H1 (cell line): Measurements from ENCODE around the gene PAGE4. TPM values are rescaled to one million over a fixed set of nuclear protein-coding genes. Genes with fewer than 3 reads are reported as not detected.

Source experiments
- CTCF ChIA-PET: fragments of 300-600 bp; sonication (Branson Sonifier 250); formaldehyde crosslinking; loops from one replicate; lab custom pipeline; 2021; ENCODE audit not compliant: partially characterized antibody; lab: Charles Lee
- POLR2A ChIA-PET: fragments of 300-600 bp; sonication (Branson Sonifier 250); formaldehyde crosslinking; loops from one replicate; lab custom pipeline; 2021; ENCODE audit warnings: inconsistent platforms; ENCODE audit not compliant: partially characterized antibody; lab: Charles Lee
- DNase-seq, 2 experiments: peaks; one replicate each; pipeline versions ENCODE4 v3.0.0 to v3.0.0-alpha.2; 2010 to 2022; ENCODE audit warnings: low spot score in 2 of 2, low read depth in 1 of 2, mixed read lengths in 1 of 2
- FAIRE-seq: peaks from 2 replicates; lab custom pipeline; 2011; peaks lifted over from hg19 to GRCh38; lab: Jason Lieb, UNC
- H2AFZ ChIP-seq: 2 replicates; pipeline ENCODE4 v1.8.1; 2012; ENCODE audit warnings: low read length, inconsistent platforms
- H2AK5ac ChIP-seq: 2 replicates; pipeline ENCODE4 v1.6.1; 2013; ENCODE audit warnings: low read depth, low read length
- H2BK120ac ChIP-seq: replicated peaks from 2 replicates; pipeline ENCODE3; 2013; ENCODE audit warnings: low read depth, low read length, inconsistent platforms
- H2BK12ac ChIP-seq: 2 replicates; pipeline ENCODE4 v1.6.1; 2013; ENCODE audit warnings: low read depth, low read length
- H2BK15ac ChIP-seq: 2 replicates; pipeline ENCODE4 v1.6.1; 2013; ENCODE audit warnings: low read length
- H2BK20ac ChIP-seq: 2 replicates; pipeline ENCODE4 v1.6.1; 2013; ENCODE audit warnings: low read length
- H2BK5ac ChIP-seq: 2 replicates; pipeline ENCODE4 v1.6.1; 2013; ENCODE audit warnings: low read depth, low read length
- H3K14ac ChIP-seq: 2 replicates; pipeline ENCODE4 v1.6.1; 2013; ENCODE audit warnings: inconsistent platforms; ENCODE audit not compliant: insufficient read length
- H3K18ac ChIP-seq: 2 replicates; pipeline ENCODE4 v1.6.1; 2013; ENCODE audit warnings: low read length; ENCODE audit errors: extremely low read depth
- H3K23ac ChIP-seq: 2 replicates; pipeline ENCODE4 v1.6.1; 2013; ENCODE audit warnings: inconsistent platforms; ENCODE audit not compliant: insufficient read length
- H3K23me2 ChIP-seq: 2 replicates; pipeline ENCODE4 v1.6.1; 2013; ENCODE audit warnings: low read depth, low read length
- H3K27ac ChIP-seq: 2 replicates; pipeline ENCODE4 v1.6.1; 2011; ENCODE audit warnings: low read depth, low read length, inconsistent platforms
- H3K27me3 ChIP-seq, 4 experiments: replicated peaks in 1 of 4; 1 replicate in 1 of 4; 2 replicates in 3 of 4; pipeline versions ENCODE4 v1.6.1 to v1.8.1; 2011 to 2013; ENCODE audit warnings: low read length in 3 of 4, mild to moderate bottlenecking in 3 of 4, inconsistent platforms in 2 of 4, mixed read lengths in 2 of 4, moderate library complexity in 1 of 4; ENCODE audit not compliant: control insufficient read depth in 3 of 4, insufficient read depth in 3 of 4; ENCODE audit errors: extremely low read depth in 1 of 4
- H3K36me3 ChIP-seq, 4 experiments: 2 replicates each; pipeline versions ENCODE4 v1.6.1 to v1.8.1; 2011 to 2013; ENCODE audit warnings: mild to moderate bottlenecking in 4 of 4, low read length in 3 of 4, moderate library complexity in 2 of 4, control low read depth in 1 of 4, inconsistent platforms in 1 of 4; ENCODE audit not compliant: insufficient read depth in 4 of 4, control insufficient read depth in 2 of 4
- H3K4ac ChIP-seq: replicated peaks from 2 replicates; pipeline ENCODE3; 2013; ENCODE audit warnings: low read length, low read depth, mixed read lengths, inconsistent platforms; ENCODE audit not compliant: insufficient read length
- H3K4me1 ChIP-seq, 4 experiments: replicated peaks in 1 of 4; 1 replicate in 1 of 4; 2 replicates in 3 of 4; pipeline versions ENCODE4 v1.6.1 to v1.8.1; 2011 to 2013; ENCODE audit warnings: low read length in 3 of 4, inconsistent platforms in 2 of 4, mixed read lengths in 1 of 4; ENCODE audit not compliant: insufficient read depth in 4 of 4, control insufficient read depth in 3 of 4
- H3K4me2 ChIP-seq, 2 experiments: 2 replicates each; pipeline versions ENCODE4 v1.6.1 to v1.8.1; 2011 to 2013; ENCODE audit warnings: low read depth in 2 of 2, low read length in 2 of 2, control low read depth in 1 of 2, inconsistent platforms in 1 of 2, mild to moderate bottlenecking in 1 of 2; ENCODE audit not compliant: insufficient read depth in 1 of 2
- H3K4me3 ChIP-seq, 4 experiments: fragments of 200-600, 300-600 bp in 1 of 4; sonication (generic), shearing (Covaris generic), sonication (Bioruptor Twin) in 1 of 4; 2 replicates each; pipeline versions ENCODE4 v1.5.1 to v1.8.1; 2011 to 2016; ENCODE audit warnings: low read length in 4 of 4, low read depth in 3 of 4, control low read depth in 2 of 4, inconsistent platforms in 2 of 4, mild to moderate bottlenecking in 2 of 4, mixed read lengths in 1 of 4, moderate library complexity in 1 of 4; ENCODE audit not compliant: insufficient read depth in 2 of 4; ENCODE audit errors: extremely low read depth in 1 of 4
- H3K56ac ChIP-seq: replicated peaks from 2 replicates; pipeline ENCODE3; 2013; ENCODE audit warnings: low read depth, mild to moderate bottlenecking, mixed read lengths, low read length, inconsistent platforms; ENCODE audit not compliant: insufficient read length
- H3K79me1 ChIP-seq: 2 replicates; pipeline ENCODE4 v1.6.1; 2013; ENCODE audit warnings: low read depth, low read length, control low read depth
- H3K79me2 ChIP-seq, 2 experiments: 2 replicates each; pipeline versions ENCODE4 v1.6.1 to v1.8.1; 2012 to 2013; ENCODE audit warnings: low read length in 2 of 2, mild to moderate bottlenecking in 2 of 2, inconsistent platforms in 1 of 2; ENCODE audit not compliant: insufficient read depth in 2 of 2, control insufficient read depth in 1 of 2
- H3K9ac ChIP-seq, 4 experiments: replicated peaks in 1 of 4; 1 replicate in 1 of 4; 2 replicates in 3 of 4; pipeline versions ENCODE4 v1.6.1 to v1.8.1; 2011 to 2013; ENCODE audit warnings: low read depth in 3 of 4, low read length in 3 of 4, control low read depth in 2 of 4, mild to moderate bottlenecking in 2 of 4, moderate library complexity in 2 of 4, inconsistent platforms in 1 of 4; ENCODE audit errors: extremely low read depth in 1 of 4
- H3K9me3 ChIP-seq, 2 experiments: 2 replicates each; pipeline versions ENCODE4 v1.6.1 to v1.8.1; 2012 to 2013; ENCODE audit warnings: mild to moderate bottlenecking in 2 of 2, moderate library complexity in 2 of 2, control low read depth in 1 of 2, inconsistent platforms in 1 of 2, low read depth in 1 of 2, low read length in 1 of 2, mixed read lengths in 1 of 2; ENCODE audit not compliant: insufficient read depth in 2 of 2
- H4K20me1 ChIP-seq, 2 experiments: replicated peaks in 1 of 2; 2 replicates each; pipeline versions ENCODE3 to v1.8.1; 2011 to 2013; ENCODE audit warnings: inconsistent platforms in 2 of 2, low read length in 2 of 2, mild to moderate bottlenecking in 1 of 2; ENCODE audit not compliant: insufficient read depth in 2 of 2, control insufficient read depth in 1 of 2
- H4K5ac ChIP-seq: 2 replicates; pipeline ENCODE4 v1.6.1; 2013; ENCODE audit warnings: low read length, low read depth, mixed read lengths, inconsistent platforms; ENCODE audit not compliant: insufficient read length
- H4K8ac ChIP-seq: 2 replicates; pipeline ENCODE4 v1.8.0; 2013; ENCODE audit warnings: mild to moderate bottlenecking, moderate library complexity, low read length, inconsistent platforms; ENCODE audit not compliant: insufficient read depth; ENCODE audit errors: extremely low read depth
- H4K91ac ChIP-seq: replicated peaks from 2 replicates; pipeline ENCODE3; 2013; ENCODE audit warnings: low read length, mixed read lengths, inconsistent platforms; ENCODE audit not compliant: insufficient read length
- RAD21 ChIP-seq, 2 experiments: IDR thresholded peaks in 1 of 2; conservative IDR thresholded peaks in 1 of 2; 2 replicates each; pipeline ENCODE4 v1.6.1; 2011; ENCODE audit warnings: low read depth in 2 of 2, low read length in 2 of 2, improper control_type of control experiment in 1 of 2, inconsistent platforms in 1 of 2, mild to moderate bottlenecking in 1 of 2, moderate library complexity in 1 of 2
- SP2 ChIP-seq: IDR thresholded peaks from 2 replicates; pipeline ENCODE4 v1.6.1; 2012; ENCODE audit warnings: mild to moderate bottlenecking, low read length, inconsistent platforms
- TCF12 ChIP-seq: IDR thresholded peaks from 2 replicates; pipeline ENCODE4 v1.6.1; 2011; ENCODE audit warnings: low read depth, mild to moderate bottlenecking, low read length
- WGBS, 2 experiments: shearing (Covaris generic) in 1 of 2; methylation state at CpG; one replicate each; pipeline versions ENCODE4 v1.1.6 to v1.1.7; 2013 to 2015; ENCODE audit warnings: low lambda C conversion rate in 2 of 2, mixed read lengths in 2 of 2, inconsistent platforms in 1 of 2, low coverage in 1 of 2, missing lambda C conversion rate in 1 of 2; ENCODE audit not compliant: insufficient replicate concordance in 2 of 2, insufficient coverage in 1 of 2, insufficient read length in 1 of 2; ENCODE audit errors: extremely low coverage in 1 of 2, missing lambda C conversion rate in 1 of 2; 5-methylcytosine and 5-hydroxymethylcytosine counted together
- polyA plus RNA-seq, 7 experiments: library from polyadenylated mRNA; depleted of rRNA in 3 of 7; stranded (reverse) in 5 of 7; unstranded in 2 of 7; fragments of >200 nt in 5 of 7; fragments of 200-250 nt in 2 of 7; gene quantifications; 1 replicate in 5 of 7; 2 replicates in 1 of 7; 4 replicates in 1 of 7; pipeline versions ENCODE4 v1.2.1 to v1.2.3, GENCODE V29; 2011 to 2013; ENCODE audit warnings: missing spikeins in 2 of 7, mixed read lengths in 2 of 7
- total RNA-seq: library from RNA; stranded (reverse); fragmentation: NEBNext Ultra II Directional; extraction: Animal tissue kit (Norgen Biotek cat#: 25700); gene quantifications from 2 replicates; pipeline ENCODE4 v1.2.1, GENCODE V29; 2021
- TF ChIP-seq, protein P1 (sequence below), 3 experiments: IDR thresholded peaks; 1 replicate in 2 of 3; 2 replicates in 1 of 3; pipeline versions ENCODE4 v1.5.1 to v1.6.1; 2011; ENCODE audit warnings: low read length in 3 of 3, mild to moderate bottlenecking in 3 of 3, inconsistent platforms in 2 of 3, low read depth in 1 of 3, moderate library complexity in 1 of 3; ENCODE audit not compliant: insufficient read depth in 1 of 3; ENCODE audit errors: control extremely low read depth in 1 of 3
- TF ChIP-seq, protein P2 (sequence below): IDR thresholded peaks from 2 replicates; pipeline ENCODE4 v1.6.1; 2011; ENCODE audit warnings: low read depth, mild to moderate bottlenecking, low read length; ENCODE audit not compliant: insufficient read depth

PAGE4 gene
- total and polyA plus RNA-seq, 2 of the 8 experiments (the other 6 are each of a cell fraction or from before 2014, with no cell fraction given): 0.53 TPM; not detected in 1

DNA sequence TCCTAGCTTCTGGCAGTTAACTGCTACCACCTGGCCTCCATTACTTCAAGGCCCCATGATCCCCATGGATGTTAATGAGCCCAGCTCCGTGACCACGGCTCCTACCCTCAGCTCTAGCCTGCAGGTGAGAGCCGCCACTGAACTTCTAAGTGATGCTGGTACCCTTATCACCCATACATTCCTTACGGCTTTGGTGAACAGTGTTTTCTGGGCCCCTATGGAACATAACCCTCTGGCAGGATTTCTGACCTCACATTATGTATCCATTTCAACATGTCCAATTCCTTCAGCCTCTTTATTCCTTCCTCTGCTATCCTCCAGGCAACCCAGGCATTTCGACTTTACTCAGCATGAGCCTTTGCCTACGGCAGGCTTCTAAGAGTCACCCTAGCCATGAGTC is 24.6 kb downstream of the PAGE4 start:
- H2BK20ac ChIP-seq: no peak overlapping the region
- no peak overlapping the region for H3K56ac ChIP-seq
- no peaks in the 10 kb centered on the region for H3K23me2 ChIP-seq
- no peak overlapping the region for H4K91ac ChIP-seq
- no peak overlapping the region for H2BK5ac ChIP-seq
- FAIRE-seq (no peak), DNase-seq (no peak)
- WGBS, 2 experiments: 89% methylated on average over 4 of the region's 6 CpGs; no CpG with 5 or more reads in 1 of the 2 experiments
- no peak overlapping the region for H2AFZ ChIP-seq
- H3K27me3 ChIP-seq: no peaks in the 10 kb centered on the region
- no peaks in the 10 kb centered on the region for H3K79me1 ChIP-seq
- TF ChIP-seq, protein P1, sequence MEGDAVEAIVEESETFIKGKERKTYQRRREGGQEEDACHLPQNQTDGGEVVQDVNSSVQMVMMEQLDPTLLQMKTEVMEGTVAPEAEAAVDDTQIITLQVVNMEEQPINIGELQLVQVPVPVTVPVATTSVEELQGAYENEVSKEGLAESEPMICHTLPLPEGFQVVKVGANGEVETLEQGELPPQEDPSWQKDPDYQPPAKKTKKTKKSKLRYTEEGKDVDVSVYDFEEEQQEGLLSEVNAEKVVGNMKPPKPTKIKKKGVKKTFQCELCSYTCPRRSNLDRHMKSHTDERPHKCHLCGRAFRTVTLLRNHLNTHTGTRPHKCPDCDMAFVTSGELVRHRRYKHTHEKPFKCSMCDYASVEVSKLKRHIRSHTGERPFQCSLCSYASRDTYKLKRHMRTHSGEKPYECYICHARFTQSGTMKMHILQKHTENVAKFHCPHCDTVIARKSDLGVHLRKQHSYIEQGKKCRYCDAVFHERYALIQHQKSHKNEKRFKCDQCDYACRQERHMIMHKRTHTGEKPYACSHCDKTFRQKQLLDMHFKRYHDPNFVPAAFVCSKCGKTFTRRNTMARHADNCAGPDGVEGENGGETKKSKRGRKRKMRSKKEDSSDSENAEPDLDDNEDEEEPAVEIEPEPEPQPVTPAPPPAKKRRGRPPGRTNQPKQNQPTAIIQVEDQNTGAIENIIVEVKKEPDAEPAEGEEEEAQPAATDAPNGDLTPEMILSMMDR (IDR thresholded peaks at IDR 0.05; ENCODE audit: control extremely low read depth in 1 of 3, insufficient read depth in 1 of 3, low read depth in 1 of 3, low read length in 3 of 3): no peak
- TF ChIP-seq, protein P2, sequence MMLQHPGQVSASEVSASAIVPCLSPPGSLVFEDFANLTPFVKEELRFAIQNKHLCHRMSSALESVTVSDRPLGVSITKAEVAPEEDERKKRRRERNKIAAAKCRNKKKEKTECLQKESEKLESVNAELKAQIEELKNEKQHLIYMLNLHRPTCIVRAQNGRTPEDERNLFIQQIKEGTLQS: no peak
- TF ChIP-seq RAD21 (IDR thresholded peaks at IDR 0.05 in 1 of 2, conservative IDR thresholded peaks at IDR 0.05 in 1 of 2; ENCODE audit: low read depth in 2 of 2, low read length in 2 of 2) (no peak), SP2 (no peak), TCF12 (no peak)
- no peak overlapping the region for H3K9ac ChIP-seq
- H3K14ac ChIP-seq: no peak overlapping the region
- H3K4ac ChIP-seq: no peak overlapping the region
- no peak overlapping the region for H3K18ac ChIP-seq
- H2BK15ac ChIP-seq: no peak overlapping the region
- CTCF ChIA-PET: interaction anchor here (1.0 to 1.3 kb wide), 2 partner anchors 11 to 15 kb away, joined by 3 to 5 read pairs; no protein-coding TSS in a partner anchor
- no peak overlapping the region for H3K23ac ChIP-seq
- H3K4me1 ChIP-seq: no peaks in the 10 kb centered on the region
- H3K79me2 ChIP-seq: no peaks in the 10 kb centered on the region
- no peak overlapping the region for H3K4me3 ChIP-seq
- H3K9me3 ChIP-seq: no peaks in the 10 kb centered on the region
- POLR2A ChIA-PET: no interaction called here
- no peak overlapping the region for H4K8ac ChIP-seq
- no peak overlapping the region for H2AK5ac ChIP-seq
- no peak overlapping the region for H4K5ac ChIP-seq
- no peaks in the 10 kb centered on the region for H3K36me3 ChIP-seq
- no peak overlapping the region for H2BK12ac ChIP-seq
- H2BK120ac ChIP-seq: no peak overlapping the region
- no peak overlapping the region for H3K27ac ChIP-seq
- no peak overlapping the region for H3K4me2 ChIP-seq
- no peaks in the 10 kb centered on the region for H4K20me1 ChIP-seq
